Tibial nerve (tissue), 4 donors: ENCODE measurements around the gene CFHR1.

ENCODE experiments used
- CTCF ChIP-seq, 5 experiments: fragments of 200-600 bp in 3 of 5; fragments of 450-650 bp in 2 of 5; sonication (generic) in 3 of 5; IDR thresholded peaks; one replicate each; pipeline ENCODE4 v1.5.1; 2016 to 2019; ENCODE audit warnings: antibody characterized with exemption in 5 of 5, mild to moderate bottlenecking in 3 of 5, moderate library complexity in 2 of 5
- EP300 ChIP-seq, 2 donors: sonication (generic); formaldehyde crosslinking; IDR thresholded peaks; one replicate each; pipeline ENCODE4 v1.6.1; 2017; ENCODE audit warnings: antibody characterized with exemption in 2 of 2, mild to moderate bottlenecking in 1 of 2
- POLR2A ChIP-seq, 2 donors: fragments of 450-650 bp; IDR thresholded peaks; one replicate each; pipeline ENCODE4 v1.6.1; 2017; ENCODE audit warnings: antibody characterized with exemption in 2 of 2, mild to moderate bottlenecking in 2 of 2, moderate library complexity in 2 of 2

GRCh38 chr1:196861429-196861828 lies 41.9 kb downstream of the CFHR1 start:
- TF ChIP-seq CTCF (IDR thresholded peaks at IDR 0.05) (no peak), EP300 (IDR thresholded peaks at IDR 0.05) (no peak), POLR2A (IDR thresholded peaks at IDR 0.05) (no peak)
